Panc1 (cell line): Measurements from ENCODE around the gene SORCS1. TPM values are rescaled to one million over a fixed set of nuclear protein-coding genes. Genes with fewer than 3 reads are reported as not detected.

ENCODE experiments used
- ATAC-seq: fragments of 200-7000 bp; cut with Tn5 transposase; 2 replicates; pipeline ENCODE4 v1.9.1; 2020; ENCODE audit warnings: mild to moderate bottlenecking, moderate library complexity
- BruUV-seq: library from RNA; stranded (reverse); fragments of 400-500 nt; replicated peaks from 2 replicates; lab custom pipeline; 2021; lab: Mats Ljungman, UMichigan
- CTCF ChIA-PET: fragments of 300-600 bp; sonication (Branson Sonifier 250); formaldehyde crosslinking; loops from one replicate; lab custom pipeline; 2022; ENCODE audit warnings: antibody characterized with exemption; lab: Charles Lee
- POLR2A ChIA-PET: fragments of 300-600 bp; sonication (Branson Sonifier 250); formaldehyde crosslinking; loops from one replicate; lab custom pipeline; 2022; ENCODE audit warnings: antibody characterized with exemption; lab: Charles Lee
- DNase-seq: peaks from one replicate; pipeline ENCODE4 v3.0.0-alpha.2; 2010; ENCODE audit warnings: low read depth, low spot score
- H3K27ac ChIP-seq: 2 replicates; pipeline ENCODE4 v1.5.1; 2011; ENCODE audit warnings: mild to moderate bottlenecking, low read length, inconsistent platforms
- H3K27me3 ChIP-seq: fragments of 200-500 bp; sonication (Bioruptor generic); 2 replicates; pipeline ENCODE4 v1.6.0; 2014; ENCODE audit warnings: low read length, inconsistent platforms; ENCODE audit not compliant: control insufficient read depth, insufficient read depth
- H3K36me3 ChIP-seq: fragments of 200-500 bp; sonication (Bioruptor generic); 2 replicates; pipeline ENCODE4 v1.5.1; 2014; ENCODE audit warnings: inconsistent platforms, mild to moderate bottlenecking, low read length, moderate library complexity; ENCODE audit not compliant: control insufficient read depth, insufficient read depth
- H3K4me1 ChIP-seq: 2 replicates; pipeline ENCODE4 v1.5.1; 2011; ENCODE audit warnings: inconsistent platforms, mild to moderate bottlenecking, low read length, moderate library complexity; ENCODE audit not compliant: control insufficient read depth, insufficient read depth
- H3K4me3 ChIP-seq, 2 experiments: 2 replicates each; pipeline ENCODE4 v1.5.1; 2011 to 2012; ENCODE audit warnings: low read depth in 2 of 2, low read length in 2 of 2, mild to moderate bottlenecking in 2 of 2, inconsistent platforms in 1 of 2, moderate library complexity in 1 of 2
- H3K9me3 ChIP-seq: fragments of 200-500 bp; sonication (Bioruptor generic); 2 replicates; pipeline ENCODE4 v1.5.1; 2014; ENCODE audit warnings: low read depth, mild to moderate bottlenecking, inconsistent platforms, low read length, moderate library complexity; ENCODE audit not compliant: control insufficient read depth, insufficient read depth
- CTCF ChIP-seq: fragments of 450-650 bp; IDR thresholded peaks from 2 replicates; pipeline ENCODE4 v1.5.1; 2017; ENCODE audit warnings: mild to moderate bottlenecking
- POLR2AphosphoS5 ChIP-seq: IDR thresholded peaks from 2 replicates; pipeline ENCODE4 v1.6.1; 2012; ENCODE audit warnings: mild to moderate bottlenecking, low read depth, low read length, moderate library complexity
- REST ChIP-seq, 2 experiments: IDR thresholded peaks; 2 replicates each; pipeline ENCODE4 v1.6.1; 2011 to 2012; ENCODE audit warnings: low read depth in 2 of 2, control low read depth in 1 of 2, low read length in 1 of 2, mild to moderate bottlenecking in 1 of 2, moderate library complexity in 1 of 2; ENCODE audit not compliant: insufficient read depth in 1 of 2
- SIN3A ChIP-seq: IDR thresholded peaks from 2 replicates; pipeline ENCODE4 v1.6.1; 2012; ENCODE audit warnings: low read depth, mild to moderate bottlenecking, low read length, moderate library complexity, borderline replicate concordance; ENCODE audit not compliant: insufficient read depth
- TCF7L2 ChIP-seq: IDR thresholded peaks from 2 replicates; pipeline ENCODE4 v1.6.1; 2011; ENCODE audit warnings: mild to moderate bottlenecking, low read depth, low read length, inconsistent platforms
- in situ Hi-C: cut with HindIII; loops from 2 replicates; pipeline ENCODE4 v1.10.0; 2016; ENCODE audit warnings: low sequenced_read_pairs, low pct_unique_long_range_greater_than_20kb
- intact Hi-C: fragments of 100-400 bp; cut with micrococcal nuclease; formaldehyde crosslinking; loops from one replicate; pipeline ENCODE4 v1.10.0; 2022; ENCODE audit not compliant: unreplicated experiment
- total RNA-seq: library from RNA; stranded (reverse); gene quantifications from one replicate; pipeline ENCODE4 v1.2.1, GENCODE V29; 2021; ENCODE audit not compliant: unreplicated experiment

The SORCS1 gene
- total RNA-seq, 1 experiment from 2014 or later = not detected

GRCh38 chr10:107054469-107055156 is 109.9 kb downstream of the SORCS1 start:
- ChIA-PET POLR2A (no interaction called here), CTCF (no interaction called here)
- no peaks in the 10 kb centered on the region for H3K27me3 ChIP-seq
- DNase-seq (no peak), ATAC-seq (no peak)
- H3K36me3 ChIP-seq = no peaks in the 10 kb centered on the region
- H3K4me1 ChIP-seq = no peaks in the 10 kb centered on the region
- intact Hi-C loops (no loop called here), in situ Hi-C loops (no loop called here)
- TF ChIP-seq SIN3A = no peak
- TF ChIP-seq CTCF = no peak
- no peak for TF ChIP-seq POLR2AphosphoS5
- no peak for TF ChIP-seq TCF7L2
- no peak for TF ChIP-seq REST (IDR thresholded peaks at IDR 0.05; ENCODE audit: insufficient read depth in 1 of 2, low read depth in 2 of 2, low read length in 1 of 2)
- H3K4me3 ChIP-seq = no peak overlapping the region
- no peaks in the 10 kb centered on the region for H3K9me3 ChIP-seq
- BruUV-seq = no TSS peak
- H3K27ac ChIP-seq = no peak overlapping the region

GRCh38 chr10:107051769-107052168 is 112.7 kb downstream of the SORCS1 start:
- DNase-seq (no peak), ATAC-seq (no peak)
- Histone ChIP-seq H3K36me3 (no peaks in the 10 kb centered on the region), H3K4me3 (no peak overlapping the region), H3K27ac (no peak overlapping the region), H3K4me1 (no peaks in the 10 kb centered on the region), H3K9me3 (no peaks in the 10 kb centered on the region), H3K27me3 (no peaks in the 10 kb centered on the region)
- no peak for TF ChIP-seq POLR2AphosphoS5
- TF ChIP-seq CTCF = no peak
- TF ChIP-seq SIN3A = no peak
- TF ChIP-seq TCF7L2 = no peak
- no peak for TF ChIP-seq REST (IDR thresholded peaks at IDR 0.05; ENCODE audit: insufficient read depth in 1 of 2, low read depth in 2 of 2, low read length in 1 of 2)
- ChIA-PET CTCF (no interaction called here), POLR2A (no interaction called here)
- intact Hi-C loops = no loop called here
- in situ Hi-C loops = no loop called here
- no TSS peak for BruUV-seq
